Neural progenitor cell (in vitro differentiated cells): Measurements from ENCODE around the gene TNFRSF6B. TPM values are rescaled to one million over a fixed set of nuclear protein-coding genes. Genes with fewer than 3 reads are reported as not detected.
"Not testable (repeated sequence)": the region's sequence is repeated elsewhere in the genome, so short reads cannot be mapped to it uniquely, and the experiment has no call there.

Experiments used
- DNase-seq: peaks from one replicate; pipeline ENCODE4 v3.0.0-alpha.2; 2016; ENCODE audit warnings: low spot score
- H2AFZ ChIP-seq: fragments of 200-600 bp; sonication (generic); replicated peaks from 2 replicates; pipeline ENCODE4 v1.6.1; 2016; ENCODE audit warnings: antibody characterized with exemption
- H3F3A ChIP-seq: fragments of 200-600 bp; sonication (generic); 2 replicates; pipeline ENCODE4 v1.6.1; 2016; ENCODE audit warnings: antibody characterized with exemption, low read depth
- H3K27ac ChIP-seq: fragments of 200-600 bp; sonication (generic); 2 replicates; pipeline ENCODE4 v1.5.1; 2016; ENCODE audit warnings: mild to moderate bottlenecking
- H3K27me3 ChIP-seq: fragments of 200-600 bp; sonication (generic); 2 replicates; pipeline ENCODE4 v1.6.1; 2016; ENCODE audit warnings: mild to moderate bottlenecking, moderate library complexity
- H3K36me3 ChIP-seq: fragments of 200-600 bp; sonication (generic); 2 replicates; pipeline ENCODE4 v1.5.1; 2016
- H3K4me1 ChIP-seq: fragments of 200-600 bp; sonication (generic); 2 replicates; pipeline ENCODE4 v1.6.1; 2016; ENCODE audit warnings: mixed run types
- H3K4me2 ChIP-seq: fragments of 200-600 bp; sonication (generic); 2 replicates; pipeline ENCODE4 v1.6.1; 2016
- H3K4me3 ChIP-seq: fragments of 200-600 bp; sonication (generic); 2 replicates; pipeline ENCODE4 v1.5.1; 2016
- H3K79me2 ChIP-seq: fragments of 200-600 bp; sonication (generic); 2 replicates; pipeline ENCODE4 v1.6.1; 2016; ENCODE audit warnings: low read depth
- H3K9ac ChIP-seq: fragments of 200-600 bp; sonication (generic); 2 replicates; pipeline ENCODE4 v1.6.1; 2016
- H3K9me3 ChIP-seq: fragments of 200-600 bp; sonication (generic); 2 replicates; pipeline ENCODE4 v1.5.1; 2016; ENCODE audit warnings: low read depth
- H4K20me1 ChIP-seq: fragments of 200-600 bp; sonication (generic); 2 replicates; pipeline ENCODE4 v1.6.1; 2016; ENCODE audit warnings: low read depth
- H3K27ac Mint-ChIP-seq: 3 replicates; pipeline ENCODE4 v1.8.0; 2021; ENCODE audit warnings: mixed read lengths
- H3K27me3 Mint-ChIP-seq: 2 replicates; pipeline ENCODE4 v1.8.0; 2022; ENCODE audit warnings: low read depth, mild to moderate bottlenecking, inconsistent platforms, moderate library complexity, mixed read lengths; ENCODE audit not compliant: insufficient read depth
- H3K36me3 Mint-ChIP-seq: 3 replicates; pipeline ENCODE4 v1.8.0; 2021; ENCODE audit warnings: mixed read lengths
- H3K4me1 Mint-ChIP-seq: 3 replicates; pipeline ENCODE4 v1.8.0; 2021; ENCODE audit warnings: mixed read lengths
- H3K4me3 Mint-ChIP-seq: 3 replicates; pipeline ENCODE4 v1.8.0; 2021; ENCODE audit warnings: mild to moderate bottlenecking, moderate library complexity, mixed read lengths
- H3K9me3 Mint-ChIP-seq: 3 replicates; pipeline ENCODE4 v1.8.0; 2020; ENCODE audit warnings: mixed read lengths
- EZH2 ChIP-seq: fragments of 200-600 bp; sonication (generic); IDR thresholded peaks from 2 replicates; pipeline ENCODE4 v1.6.1; 2017; ENCODE audit warnings: antibody characterized with exemption, mild to moderate bottlenecking, moderate library complexity
- EZH2phosphoT487 ChIP-seq: fragments of 200-600 bp; sonication (generic); IDR thresholded peaks from 2 replicates; pipeline ENCODE4 v1.6.1; 2017; ENCODE audit warnings: antibody characterized with exemption
- total RNA-seq: library from RNA; depleted of rRNA; stranded (reverse); fragments of >200 nt; gene quantifications from 2 replicates; pipeline ENCODE4 v1.2.3, GENCODE V29; 2015; ENCODE audit warnings: low replicate concordance
- TF ChIP-seq, protein P1 (sequence below): fragments of 200-600 bp; sonication (generic); IDR thresholded peaks from 2 replicates; pipeline ENCODE4 v1.5.1; 2017; ENCODE audit warnings: antibody characterized with exemption, mild to moderate bottlenecking

TNFRSF6B gene, protein sequence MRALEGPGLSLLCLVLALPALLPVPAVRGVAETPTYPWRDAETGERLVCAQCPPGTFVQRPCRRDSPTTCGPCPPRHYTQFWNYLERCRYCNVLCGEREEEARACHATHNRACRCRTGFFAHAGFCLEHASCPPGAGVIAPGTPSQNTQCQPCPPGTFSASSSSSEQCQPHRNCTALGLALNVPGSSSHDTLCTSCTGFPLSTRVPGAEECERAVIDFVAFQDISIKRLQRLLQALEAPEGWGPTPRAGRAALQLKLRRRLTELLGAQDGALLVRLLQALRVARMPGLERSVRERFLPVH
- total RNA-seq, result 0.25 TPM in 1 of 2 replicates, not detected in the other

DNA sequence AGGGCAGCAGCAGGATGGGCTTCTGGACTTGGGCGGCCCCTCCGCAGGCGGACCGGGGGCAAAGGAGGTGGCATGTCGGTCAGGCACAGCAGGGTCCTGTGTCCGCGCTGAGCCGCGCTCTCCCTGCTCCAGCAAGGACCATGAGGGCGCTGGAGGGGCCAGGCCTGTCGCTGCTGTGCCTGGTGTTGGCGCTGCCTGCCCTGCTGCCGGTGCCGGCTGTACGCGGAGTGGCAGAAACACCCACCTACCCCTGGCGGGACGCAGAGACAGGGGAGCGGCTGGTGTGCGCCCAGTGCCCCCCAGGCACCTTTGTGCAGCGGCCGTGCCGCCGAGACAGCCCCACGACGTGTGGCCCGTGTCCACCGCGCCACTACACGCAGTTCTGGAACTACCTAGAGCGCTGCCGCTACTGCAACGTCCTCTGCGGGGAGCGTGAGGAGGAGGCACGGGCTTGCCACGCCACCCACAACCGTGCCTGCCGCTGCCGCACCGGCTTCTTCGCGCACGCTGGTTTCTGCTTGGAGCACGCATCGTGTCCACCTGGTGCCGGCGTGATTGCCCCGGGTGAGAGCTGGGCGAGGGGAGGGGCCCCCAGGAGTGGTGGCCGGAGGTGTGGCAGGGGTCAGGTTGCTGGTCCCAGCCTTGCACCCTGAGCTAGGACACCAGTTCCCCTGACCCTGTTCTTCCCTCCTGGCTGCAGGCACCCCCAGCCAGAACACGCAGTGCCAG is at the start of gene TNFRSF6B:
Gene TNFRSF6B, plus strand, starts transcription at position 25 of the 729 bp plus-strand sequence. Its CDS starts 116 bp downstream, at position 141.
- Histone ChIP-seq H3K9me3 (no peaks in the 10 kb centered on the region), H3K27ac (no peak within 1 kb of the TSS), H3K27me3 (no peaks in the 10 kb centered on the region), H2AFZ (no peak within 1 kb of the TSS), H4K20me1 (no peaks in the 10 kb centered on the region), H3K79me2 (no peaks in the 10 kb centered on the region), H3F3A (peaks cover 7% of the 10 kb centered on the region), H3K4me2 (peak within 1 kb of the TSS; percentile 66), H3K4me1 (peaks cover 10% of the 10 kb centered on the region), H3K36me3 (no peaks in the 10 kb centered on the region), H3K4me3 (peak within 1 kb of the TSS; percentile 24), H3K9ac (no peak within 1 kb of the TSS)
- TF ChIP-seq EZH2phosphoT487 (no peak), EZH2 (no peak)
- TF ChIP-seq, protein P1, sequence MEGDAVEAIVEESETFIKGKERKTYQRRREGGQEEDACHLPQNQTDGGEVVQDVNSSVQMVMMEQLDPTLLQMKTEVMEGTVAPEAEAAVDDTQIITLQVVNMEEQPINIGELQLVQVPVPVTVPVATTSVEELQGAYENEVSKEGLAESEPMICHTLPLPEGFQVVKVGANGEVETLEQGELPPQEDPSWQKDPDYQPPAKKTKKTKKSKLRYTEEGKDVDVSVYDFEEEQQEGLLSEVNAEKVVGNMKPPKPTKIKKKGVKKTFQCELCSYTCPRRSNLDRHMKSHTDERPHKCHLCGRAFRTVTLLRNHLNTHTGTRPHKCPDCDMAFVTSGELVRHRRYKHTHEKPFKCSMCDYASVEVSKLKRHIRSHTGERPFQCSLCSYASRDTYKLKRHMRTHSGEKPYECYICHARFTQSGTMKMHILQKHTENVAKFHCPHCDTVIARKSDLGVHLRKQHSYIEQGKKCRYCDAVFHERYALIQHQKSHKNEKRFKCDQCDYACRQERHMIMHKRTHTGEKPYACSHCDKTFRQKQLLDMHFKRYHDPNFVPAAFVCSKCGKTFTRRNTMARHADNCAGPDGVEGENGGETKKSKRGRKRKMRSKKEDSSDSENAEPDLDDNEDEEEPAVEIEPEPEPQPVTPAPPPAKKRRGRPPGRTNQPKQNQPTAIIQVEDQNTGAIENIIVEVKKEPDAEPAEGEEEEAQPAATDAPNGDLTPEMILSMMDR, result no peak
- H3K27me3 Mint-ChIP-seq, result peaks cover 12% of the 10 kb centered on the region
- no peak for DNase-seq
- H3K4me1 Mint-ChIP-seq, result no peaks in the 10 kb centered on the region
- no peak within 1 kb of the TSS for H3K27ac Mint-ChIP-seq
- H3K4me3 Mint-ChIP-seq, result no peak within 1 kb of the TSS
- H3K9me3 Mint-ChIP-seq, result peaks cover 4% of the 10 kb centered on the region
- H3K36me3 Mint-ChIP-seq, result peaks cover 3% of the 10 kb centered on the region

DNA sequence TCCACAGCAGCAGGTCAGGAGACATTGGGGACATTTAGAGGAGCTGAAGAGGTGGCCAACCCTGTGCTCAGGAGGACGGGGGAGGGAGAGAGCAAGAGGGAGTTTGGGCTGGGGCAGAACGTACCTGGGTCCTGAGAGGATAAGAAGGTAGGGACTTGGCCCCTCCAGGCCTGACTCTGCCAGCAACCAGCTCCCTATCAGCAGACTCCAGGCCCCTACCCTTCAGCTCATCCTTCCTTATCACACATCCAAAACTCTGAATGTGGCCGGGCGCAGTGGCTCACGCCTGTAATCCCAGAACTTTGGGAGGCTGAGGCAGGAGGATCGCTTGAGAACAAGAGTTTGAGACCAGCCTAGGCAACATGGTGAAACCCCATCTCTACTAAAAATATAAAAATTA is 48.3 kb upstream of the TNFRSF6B start:
- Histone ChIP-seq H3K4me1 (peaks cover 10% of the 10 kb centered on the region), H3K27me3 (peaks cover 30% of the 10 kb centered on the region), H4K20me1 (peaks cover 22% of the 10 kb centered on the region), H3K9ac (no peak overlapping the region), H3K27ac (no peak overlapping the region), H2AFZ (no peak overlapping the region), H3K79me2 (no peaks in the 10 kb centered on the region), H3K36me3 (no peaks in the 10 kb centered on the region), H3K4me2 (no peak overlapping the region), H3K9me3 (no peaks in the 10 kb centered on the region), H3K4me3 (no peak overlapping the region), H3F3A (peaks cover 20% of the 10 kb centered on the region)
- Mint-ChIP-seq H3K4me1 (peaks cover 12% of the 10 kb centered on the region), H3K27ac (no peak overlapping the region), H3K27me3 (peaks cover 3% of the 10 kb centered on the region), H3K4me3 (no peak overlapping the region), H3K9me3 (no peaks in the 10 kb centered on the region), H3K36me3 (no peaks in the 10 kb centered on the region)
- TF ChIP-seq EZH2 (no peak), EZH2phosphoT487 (no peak)
- TF ChIP-seq, protein P1, result no peak
- DNase-seq, result no peak

DNA sequence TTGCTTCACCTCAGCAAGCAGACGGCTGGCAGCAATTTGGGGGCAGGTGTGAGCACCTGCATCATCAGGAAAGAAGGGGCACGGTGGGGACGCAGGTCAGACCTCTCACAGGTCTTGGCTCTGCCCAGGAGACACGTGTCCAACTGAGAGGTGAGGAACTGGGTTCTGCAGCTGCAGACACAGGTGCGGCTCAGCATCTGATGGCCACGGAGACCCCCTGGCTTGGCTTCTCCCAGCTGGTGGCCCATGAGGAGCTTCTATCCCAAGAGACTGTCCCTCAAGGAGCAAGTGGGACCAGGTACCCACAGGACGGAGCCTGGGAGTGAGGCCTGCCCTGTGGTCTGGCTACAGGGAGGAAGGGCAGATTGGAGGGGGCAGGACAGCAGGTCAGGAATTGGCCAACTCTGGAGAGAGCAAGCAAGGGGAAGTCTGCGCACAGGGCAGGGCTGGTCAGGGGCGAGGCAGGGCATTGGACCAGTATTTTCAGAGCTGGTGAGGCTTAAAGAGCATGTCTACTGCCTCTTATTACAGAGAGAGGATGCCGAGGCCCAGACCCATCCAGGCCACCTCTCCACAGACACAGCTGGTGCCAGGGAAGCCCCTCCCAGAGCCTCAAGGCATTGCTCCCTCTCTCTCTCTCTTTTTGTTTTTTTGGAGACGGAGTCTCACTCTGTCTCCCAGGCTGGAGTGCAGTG is 47.4 kb upstream of the TNFRSF6B start:
- Histone ChIP-seq H3K79me2 (no peaks in the 10 kb centered on the region), H3K27ac (no peak overlapping the region), H3K4me1 (peaks cover 10% of the 10 kb centered on the region), H3K9me3 (no peaks in the 10 kb centered on the region), H3K9ac (no peak overlapping the region), H4K20me1 (peaks cover 20% of the 10 kb centered on the region), H3K4me3 (no peak overlapping the region), H3K36me3 (no peaks in the 10 kb centered on the region), H2AFZ (no peak overlapping the region), H3K27me3 (peaks cover 22% of the 10 kb centered on the region), H3F3A (peaks cover 22% of the 10 kb centered on the region), H3K4me2 (no peak overlapping the region)
- no peaks in the 10 kb centered on the region for H3K9me3 Mint-ChIP-seq
- no peak overlapping the region for H3K27ac Mint-ChIP-seq
- no peaks in the 10 kb centered on the region for H3K36me3 Mint-ChIP-seq
- H3K4me3 Mint-ChIP-seq, result no peak overlapping the region
- peaks cover 4% of the 10 kb centered on the region for H3K27me3 Mint-ChIP-seq
- H3K4me1 Mint-ChIP-seq, result peaks cover 14% of the 10 kb centered on the region
- TF ChIP-seq EZH2phosphoT487, result no peak
- no peak for TF ChIP-seq EZH2
- TF ChIP-seq, protein P1, result no peak
- no peak for DNase-seq

DNA sequence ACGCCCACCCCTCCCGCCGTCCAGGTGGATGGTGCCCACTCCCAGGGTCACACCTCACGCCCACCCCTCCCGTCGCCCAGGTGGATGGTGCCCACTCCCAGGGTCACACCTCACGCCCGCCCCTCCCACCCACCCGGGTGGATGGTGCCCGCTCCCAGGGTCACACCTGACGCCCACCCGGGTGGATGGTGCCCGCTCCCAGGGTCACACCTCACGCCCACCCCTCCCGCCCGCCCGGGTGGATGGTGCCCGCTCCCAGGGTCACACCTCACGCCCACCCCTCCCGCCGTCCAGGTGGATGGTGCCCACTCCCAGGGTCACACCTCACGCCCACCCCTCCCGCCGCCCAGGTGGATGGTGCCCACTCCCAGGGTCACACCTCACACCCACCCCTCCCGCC is 46.0 kb upstream of the TNFRSF6B start:
- H3K4me1 Mint-ChIP-seq, result peaks cover 21% of the 10 kb centered on the region
- H3K4me2 ChIP-seq, DNase-seq, H3K79me2 ChIP-seq, H3K27me3 Mint-ChIP-seq, H3K9ac ChIP-seq, H3K9me3 Mint-ChIP-seq, H3K4me3 Mint-ChIP-seq, H2AFZ ChIP-seq, H3K4me3 ChIP-seq, H3K36me3 Mint-ChIP-seq, H3K36me3 ChIP-seq, H3K9me3 ChIP-seq, H3K27ac ChIP-seq, H3K27ac Mint-ChIP-seq: not testable (repeated sequence)
- peaks cover 10% of the 10 kb centered on the region for H3K4me1 ChIP-seq
- peaks cover 29% of the 10 kb centered on the region for H3F3A ChIP-seq
- H3K27me3 ChIP-seq, result peaks cover 31% of the 10 kb centered on the region
- H4K20me1 ChIP-seq, result peaks cover 20% of the 10 kb centered on the region
